Naive thymus-derived CD4-positive, alpha-beta T cell (primary cell): Measurements from ENCODE around the gene MYOZ1. TPM values are rescaled to one million over a fixed set of nuclear protein-coding genes. Genes with fewer than 3 reads are reported as not detected.

Experiments used
- ATAC-seq: fragments of 150-1000 bp; cut with Tn5 transposase; 2 replicates; pipeline ENCODE4 v1.10.0; 2021; ENCODE audit warnings: mild to moderate bottlenecking, moderate library complexity
- CTCF ChIA-PET: fragments of 350-600 bp; sonication (Branson Sonifier 250); formaldehyde crosslinking; loops from one replicate; lab custom pipeline; 2021; ENCODE audit warnings: antibody characterized with exemption; lab: Charles Lee
- POLR2A ChIA-PET: fragments of 350-600 bp; sonication (Branson Sonifier 250); formaldehyde crosslinking; loops from one replicate; lab custom pipeline; 2021; ENCODE audit warnings: antibody characterized with exemption, inconsistent platforms; lab: Charles Lee
- DNase-seq, 9 donors: peaks; one replicate each; pipeline versions ENCODE4 v3.0.0 to v3.0.0-alpha.2; 2020 to 2022; ENCODE audit warnings: mixed read lengths in 1 of 9
- H3K27ac ChIP-seq: one replicate; pipeline ENCODE4 v1.7.0; 2013; ENCODE audit warnings: mild to moderate bottlenecking, low read depth, low read length, moderate library complexity
- H3K27me3 ChIP-seq, 2 donors: one replicate each; pipeline ENCODE4 v1.7.0; 2013; ENCODE audit warnings: low read length in 2 of 2, mild to moderate bottlenecking in 2 of 2, moderate library complexity in 2 of 2; ENCODE audit not compliant: control insufficient read depth in 2 of 2, insufficient read depth in 2 of 2
- H3K36me3 ChIP-seq, 3 experiments: 1 replicate in 2 of 3; 2 replicates in 1 of 3; pipeline ENCODE4 v1.7.0; 2013; ENCODE audit warnings: low read length in 3 of 3, mild to moderate bottlenecking in 3 of 3, moderate library complexity in 1 of 3; ENCODE audit not compliant: insufficient read depth in 3 of 3, control insufficient read depth in 2 of 3
- H3K4me1 ChIP-seq, 2 donors: one replicate each; pipeline ENCODE4 v1.7.0; 2013; ENCODE audit warnings: low read length in 2 of 2, mild to moderate bottlenecking in 2 of 2, moderate library complexity in 1 of 2; ENCODE audit not compliant: control insufficient read depth in 2 of 2, insufficient read depth in 2 of 2
- H3K4me3 ChIP-seq: 2 replicates; pipeline ENCODE4 v1.7.0; 2013; ENCODE audit warnings: mild to moderate bottlenecking, low read length
- H3K9me3 ChIP-seq, 3 experiments: 1 replicate in 2 of 3; 2 replicates in 1 of 3; pipeline ENCODE4 v1.7.0; 2013; ENCODE audit warnings: low read length in 3 of 3; ENCODE audit not compliant: control insufficient read depth in 2 of 3
- H3K27ac Mint-ChIP-seq, 9 donors: one replicate each; pipeline ENCODE4 v1.8.0; 2020 to 2022; ENCODE audit warnings: mixed read lengths in 9 of 9, mild to moderate bottlenecking in 8 of 9, moderate library complexity in 5 of 9, inconsistent platforms in 2 of 9
- H3K27me3 Mint-ChIP-seq, 5 donors: one replicate each; pipeline ENCODE4 v1.8.0; 2021 to 2022; ENCODE audit warnings: mixed read lengths in 5 of 5, mild to moderate bottlenecking in 1 of 5
- H3K36me3 Mint-ChIP-seq, 5 donors: one replicate each; pipeline ENCODE4 v1.8.0; 2020 to 2022; ENCODE audit warnings: mixed read lengths in 5 of 5, mild to moderate bottlenecking in 3 of 5, inconsistent platforms in 1 of 5
- H3K4me1 Mint-ChIP-seq, 7 donors: one replicate each; pipeline ENCODE4 v1.8.0; 2020 to 2022; ENCODE audit warnings: mixed read lengths in 7 of 7, mild to moderate bottlenecking in 3 of 7, inconsistent platforms in 1 of 7
- H3K4me3 Mint-ChIP-seq, 10 donors: one replicate each; pipeline ENCODE4 v1.8.0; 2020 to 2022; ENCODE audit warnings: mild to moderate bottlenecking in 10 of 10, mixed read lengths in 10 of 10, moderate library complexity in 6 of 10, inconsistent platforms in 2 of 10
- H3K9me3 Mint-ChIP-seq, 11 donors: one replicate each; pipeline ENCODE4 v1.8.0; 2020 to 2022; ENCODE audit warnings: mixed read lengths in 11 of 11, mild to moderate bottlenecking in 4 of 11, inconsistent platforms in 1 of 11, moderate library complexity in 1 of 11
- intact Hi-C, 2 donors: fragments of 100-400 bp; cut with micrococcal nuclease; formaldehyde crosslinking; loops; one replicate each; pipeline ENCODE4 v1.15.1; 2023
- polyA plus RNA-seq, 2 donors: library from polyadenylated mRNA; unstranded; fragments of 300-500 nt; fragmentation: Illumina TruSeq; gene quantifications; one replicate each; pipeline ENCODE4 v1.2.3, GENCODE V29; 2021
- total RNA-seq, 6 experiments: library from RNA in 5 of 6; stranded (reverse) in 5 of 6; gene quantifications; 1 replicate in 5 of 6; 2 replicates in 1 of 6; pipeline ENCODE4 v1.2.3 and lab custom pipeline; 2021 to 2026

The MYOZ1 gene
- total and polyA plus RNA-seq, 7 experiments from 2014 or later, result not detected

- Mint-ChIP-seq H3K27me3 (peaks cover 0 to 14% (median 7%) of the 10 kb centered on the region in 5 donors), H3K4me1 (peaks cover 0 to 19% (median 6%) of the 10 kb centered on the region in 7 donors), H3K9me3 (peaks cover 0 to 5% (median 0%) of the 10 kb centered on the region in 11 donors), H3K36me3 (no peaks in the 10 kb centered on the region), H3K27ac (no peak overlapping the region), H3K4me3 (peak overlapping the region; percentile 25 to 83 (median 68))
- Histone ChIP-seq H3K9me3 (no peaks in the 10 kb centered on the region), H3K4me1 (no peaks in the 10 kb centered on the region), H3K36me3 (no peaks in the 10 kb centered on the region), H3K4me3 (peak overlapping the region; percentile 54), H3K27ac (peak overlapping the region; percentile 42), H3K27me3 (no peaks in the 10 kb centered on the region)
- no peak for DNase-seq
- CTCF ChIA-PET, result interaction anchor here (0.6 to 1.3 kb wide), 3 partner anchors 110 to 119 kb away, joined by 3 to 6 read pairs (median 4); no protein-coding TSS in a partner anchor
- POLR2A ChIA-PET, result no interaction called here
- no peak for ATAC-seq
- intact Hi-C loops, result no loop called here
Observed at GRCh38 chr10:73647875-73648651, 6.8 kb upstream of the MYOZ1 start.

DNA sequence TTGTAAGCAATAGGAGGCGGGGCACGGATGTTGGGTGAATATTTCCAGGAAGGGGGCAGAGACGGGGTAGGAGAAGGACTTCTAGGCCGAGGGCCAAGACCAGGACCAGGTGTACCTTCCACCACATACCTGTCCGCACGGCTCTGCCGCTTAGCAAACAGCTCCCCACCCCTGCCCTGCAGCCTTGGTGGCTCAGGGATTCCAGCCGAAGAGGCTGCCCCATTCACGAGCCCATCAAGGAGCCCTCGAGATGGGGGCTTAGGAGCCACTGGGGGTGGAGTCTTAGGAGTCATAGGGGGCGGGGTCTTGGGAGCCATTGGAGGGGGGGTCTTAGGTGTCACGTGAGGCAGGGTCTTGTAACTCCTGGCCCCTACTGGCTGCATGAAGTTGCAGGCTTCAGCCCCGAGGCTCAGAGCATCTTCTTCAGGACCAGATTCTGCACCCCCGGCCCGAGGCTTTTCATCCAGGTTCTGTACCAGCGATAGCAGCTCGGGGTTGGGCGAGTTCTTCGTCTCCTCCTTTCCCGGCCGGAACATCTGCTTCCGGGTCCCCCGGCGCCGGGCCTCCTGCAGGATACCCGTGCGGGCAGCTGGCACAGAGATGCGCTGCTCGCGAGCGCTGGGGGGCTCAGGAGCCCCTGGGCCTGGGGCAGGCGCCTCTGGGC, 6.1 kb upstream of the MYOZ1 start:
- H3K36me3 Mint-ChIP-seq, result no peaks in the 10 kb centered on the region
- intact Hi-C loops, result no loop called here
- POLR2A ChIA-PET, result no interaction called here

GRCh38 chr10:73646598-73647041, 5.3 kb upstream of the MYOZ1 start:
- H3K4me1 ChIP-seq, result no peaks in the 10 kb centered on the region
- ChIA-PET POLR2A (no interaction called here), CTCF (interaction anchor here (0.7 to 4.4 kb wide), 2 partner anchors 116 to 1541 kb away, joined by 3 to 89 read pairs; no protein-coding TSS in a partner anchor)
- Mint-ChIP-seq H3K27ac (peak overlapping the region in 3 of 9 donors; percentile 6 to 61 (median 43)), H3K36me3 (no peaks in the 10 kb centered on the region), H3K27me3 (peaks cover 0 to 14% (median 7%) of the 10 kb centered on the region in 5 donors), H3K4me1 (peaks cover 0 to 19% (median 6%) of the 10 kb centered on the region in 7 donors), H3K9me3 (peaks cover 0 to 5% (median 0%) of the 10 kb centered on the region in 11 donors), H3K4me3 (peak overlapping the region in 7 of 10 donors; percentile 1 to 83 (median 55))
- H3K36me3 ChIP-seq, result no peaks in the 10 kb centered on the region
- H3K27ac ChIP-seq, result no peak overlapping the region
- no peak for DNase-seq
- ATAC-seq, result no peak
- H3K4me3 ChIP-seq, result no peak overlapping the region
- intact Hi-C loops, result no loop called here
- no peaks in the 10 kb centered on the region for H3K9me3 ChIP-seq
- no peaks in the 10 kb centered on the region for H3K27me3 ChIP-seq

More for the DNA sequence above, 6.1 kb upstream of the MYOZ1 start:
- Histone ChIP-seq H3K4me1 (no peaks in the 10 kb centered on the region), H3K9me3 (no peaks in the 10 kb centered on the region), H3K36me3 (no peaks in the 10 kb centered on the region), H3K27ac (peak overlapping the region; percentile 42), H3K27me3 (no peaks in the 10 kb centered on the region), H3K4me3 (peak overlapping the region; percentile 54)
- H3K27me3 Mint-ChIP-seq, result peaks cover 0 to 14% (median 7%) of the 10 kb centered on the region in 5 donors
- peak; percentile 32 for ATAC-seq
- peaks cover 0 to 19% (median 6%) of the 10 kb centered on the region in 7 donors for H3K4me1 Mint-ChIP-seq
- CTCF ChIA-PET, result interaction anchor here (0.7 to 4.4 kb wide), 3 partner anchors 110 to 1540 kb away, joined by 3 to 89 read pairs (median 4); no protein-coding TSS in a partner anchor
- peak overlapping the region in 2 of 9 donors; percentile 61 to 74 for H3K27ac Mint-ChIP-seq
- H3K9me3 Mint-ChIP-seq, result peaks cover 0 to 5% (median 0%) of the 10 kb centered on the region in 11 donors
- DNase-seq, result peak in 5 of 9 donors; percentile 8 to 29 (median 21)
- peak overlapping the region; percentile 25 to 83 (median 68) for H3K4me3 Mint-ChIP-seq

DNA sequence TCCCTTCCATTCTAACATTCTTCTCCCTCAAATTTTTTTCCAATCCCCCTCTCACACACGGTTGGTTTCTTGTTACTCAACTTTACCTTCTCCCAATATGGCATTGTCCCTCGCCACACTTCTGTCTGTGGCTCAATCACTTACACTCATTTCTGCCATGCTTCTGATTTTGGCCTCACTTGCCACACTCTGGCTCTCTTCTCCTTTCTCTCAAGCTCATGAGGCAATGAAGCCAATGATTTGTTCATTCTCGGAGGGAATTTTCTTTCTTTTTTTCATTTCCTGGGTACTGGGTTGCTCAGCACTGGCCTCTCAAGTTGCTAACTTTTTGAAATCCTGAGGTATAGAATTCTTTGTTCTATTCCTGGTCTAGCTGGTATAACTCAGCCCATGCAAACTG, 4.0 kb upstream of the MYOZ1 start:
- peaks cover 0 to 5% (median 0%) of the 10 kb centered on the region in 11 donors for H3K9me3 Mint-ChIP-seq
- peaks cover 0 to 14% (median 14%) of the 10 kb centered on the region in 5 donors for H3K27me3 Mint-ChIP-seq
- Histone ChIP-seq H3K27me3 (no peaks in the 10 kb centered on the region), H3K27ac (no peak overlapping the region), H3K9me3 (no peaks in the 10 kb centered on the region), H3K4me1 (no peaks in the 10 kb centered on the region), H3K4me3 (no peak overlapping the region), H3K36me3 (no peaks in the 10 kb centered on the region)
- H3K36me3 Mint-ChIP-seq, result no peaks in the 10 kb centered on the region
- H3K4me3 Mint-ChIP-seq, result no peak overlapping the region
- ATAC-seq (no peak), DNase-seq (no peak)
- intact Hi-C loops, result no loop called here
- CTCF ChIA-PET, result interaction anchor here (0.7 to 4.4 kb wide), 6 partner anchors 14 to 510 kb away, joined by 3 to 89 read pairs (median 4); no protein-coding TSS in a partner anchor
- H3K27ac Mint-ChIP-seq, result peak overlapping the region in 1 of 9 donors; percentile 13
- H3K4me1 Mint-ChIP-seq, result peaks cover 0 to 17% (median 6%) of the 10 kb centered on the region in 7 donors
- POLR2A ChIA-PET, result interaction anchor here (0.9 kb wide), 1 partner anchor 20 kb away, joined by 3 read pairs; no protein-coding TSS in a partner anchor

DNA sequence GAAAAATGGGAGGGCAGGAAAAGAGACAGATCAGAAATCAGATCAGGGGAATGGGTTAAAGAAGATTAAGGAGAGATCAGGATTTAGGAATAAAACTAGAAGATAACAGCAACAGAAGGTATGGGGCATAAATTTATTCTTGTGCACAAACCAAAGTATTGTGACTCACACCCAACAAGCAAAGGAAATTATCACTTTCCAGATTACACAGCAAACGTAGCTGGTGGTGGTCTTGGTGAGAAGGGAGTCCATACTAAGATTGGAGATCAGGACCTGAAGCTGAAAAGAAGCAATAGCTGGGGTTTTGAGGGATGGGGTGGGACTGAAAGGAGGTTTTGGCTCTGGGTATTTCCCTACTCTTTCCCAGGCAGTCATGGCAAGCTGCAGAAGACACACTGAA, 3.5 kb upstream of the MYOZ1 start:
- H3K27me3 Mint-ChIP-seq, result peaks cover 0 to 14% (median 14%) of the 10 kb centered on the region in 5 donors
- no peak overlapping the region for H3K27ac ChIP-seq
- H3K9me3 Mint-ChIP-seq, result peaks cover 0 to 5% (median 0%) of the 10 kb centered on the region in 11 donors
- no peak for ATAC-seq
- no peaks in the 10 kb centered on the region for H3K4me1 ChIP-seq
- ChIA-PET CTCF (interaction anchor here (0.6 to 4.4 kb wide), 11 partner anchors 10 to 1477 kb away, joined by 3 to 89 read pairs (median 4); no protein-coding TSS in a partner anchor), POLR2A (no interaction called here)
- H3K27me3 ChIP-seq, result no peaks in the 10 kb centered on the region
- peaks cover 0 to 17% (median 6%) of the 10 kb centered on the region in 7 donors for H3K4me1 Mint-ChIP-seq
- no peak overlapping the region for H3K4me3 Mint-ChIP-seq
- no peaks in the 10 kb centered on the region for H3K9me3 ChIP-seq
- H3K36me3 Mint-ChIP-seq, result no peaks in the 10 kb centered on the region
- intact Hi-C loops, result loop anchor here (1.0 to 5.0 kb wide), 5 partner anchors 18 to 380 kb away; partner anchors contain the start of gene USP54 (in 1 of the 2)
- no peak overlapping the region for H3K4me3 ChIP-seq
- DNase-seq, result no peak
- H3K27ac Mint-ChIP-seq, result peak overlapping the region in 2 of 9 donors; percentile 12 to 50
- no peaks in the 10 kb centered on the region for H3K36me3 ChIP-seq
